Osteoblast (primary cell): ENCODE results near the gene TBX19. TPM values are rescaled to one million over a fixed set of nuclear protein-coding genes. Genes with fewer than 3 reads are reported as not detected.

Experiments used
- DNase-seq: peaks from one replicate; pipeline ENCODE4 v3.0.0; 2011; ENCODE audit warnings: low spot score, mixed read lengths; ENCODE audit not compliant: insufficient read length; ENCODE audit errors: missing footprints
- H2AFZ ChIP-seq: 2 replicates; pipeline ENCODE4 v1.6.0; 2011; ENCODE audit warnings: mild to moderate bottlenecking, low read length
- H3K27ac ChIP-seq: 2 replicates; pipeline ENCODE4 v1.5.1; 2011; ENCODE audit warnings: mild to moderate bottlenecking, low read depth, low read length, moderate library complexity
- H3K27me3 ChIP-seq: 2 replicates; pipeline ENCODE4 v1.6.0; 2012; ENCODE audit warnings: mild to moderate bottlenecking, control low read depth, inconsistent platforms, low read length, moderate library complexity; ENCODE audit not compliant: insufficient read depth
- H3K36me3 ChIP-seq: 2 replicates; pipeline ENCODE4 v1.5.1; 2011; ENCODE audit warnings: mild to moderate bottlenecking, low read length, control low read depth, moderate library complexity; ENCODE audit not compliant: insufficient read depth
- H3K4me1 ChIP-seq: 2 replicates; pipeline ENCODE4 v1.5.1; 2011; ENCODE audit warnings: mild to moderate bottlenecking, low read length, control low read depth, moderate library complexity; ENCODE audit not compliant: insufficient read depth
- H3K4me2 ChIP-seq: 2 replicates; pipeline ENCODE4 v1.6.0; 2011; ENCODE audit warnings: mild to moderate bottlenecking, low read length; ENCODE audit not compliant: insufficient read depth
- H3K4me3 ChIP-seq: fragments of 200-600 bp; sonication (generic); 3 replicates; pipeline ENCODE4 v1.5.1; 2012; ENCODE audit warnings: mild to moderate bottlenecking, low read length, inconsistent platforms; ENCODE audit not compliant: insufficient read depth
- H3K79me2 ChIP-seq: 2 replicates; pipeline ENCODE4 v1.6.0; 2012; ENCODE audit warnings: mild to moderate bottlenecking, low read length, control low read depth, inconsistent platforms; ENCODE audit not compliant: insufficient read depth
- H3K9me3 ChIP-seq: 2 replicates; pipeline ENCODE4 v1.5.1; 2011; ENCODE audit warnings: low read depth, low read length, control low read depth
- H4K20me1 ChIP-seq: 2 replicates; pipeline ENCODE4 v1.6.0; 2012; ENCODE audit warnings: mild to moderate bottlenecking, low read length, control low read depth; ENCODE audit not compliant: insufficient read depth
- total RNA-seq: library from RNA; depleted of rRNA; stranded (reverse); fragments of >200 nt; gene quantifications from 2 replicates; pipeline ENCODE4 v1.2.3, GENCODE V29; 2012
- TF ChIP-seq, protein P1 (sequence below): IDR thresholded peaks from 2 replicates; pipeline ENCODE4 v1.5.1; 2011; ENCODE audit warnings: mild to moderate bottlenecking, low read depth, low read length, moderate library complexity; ENCODE audit errors: extremely low read depth

TBX19 gene
- total RNA-seq, 1 donor = 1.1 TPM

GRCh38 chr1:168264296-168264695, 16.4 kb upstream of the TBX19 start:
- Histone ChIP-seq H3K36me3 (no peaks in the 10 kb centered on the region), H2AFZ (no peak overlapping the region), H3K4me3 (no peak overlapping the region), H3K9me3 (no peaks in the 10 kb centered on the region), H3K79me2 (peaks cover 4% of the 10 kb centered on the region), H4K20me1 (peaks cover 12% of the 10 kb centered on the region), H3K4me2 (no peak overlapping the region), H3K27ac (no peak overlapping the region), H3K27me3 (no peaks in the 10 kb centered on the region), H3K4me1 (peaks cover 16% of the 10 kb centered on the region)
- no peak for DNase-seq
- TF ChIP-seq, protein P1, sequence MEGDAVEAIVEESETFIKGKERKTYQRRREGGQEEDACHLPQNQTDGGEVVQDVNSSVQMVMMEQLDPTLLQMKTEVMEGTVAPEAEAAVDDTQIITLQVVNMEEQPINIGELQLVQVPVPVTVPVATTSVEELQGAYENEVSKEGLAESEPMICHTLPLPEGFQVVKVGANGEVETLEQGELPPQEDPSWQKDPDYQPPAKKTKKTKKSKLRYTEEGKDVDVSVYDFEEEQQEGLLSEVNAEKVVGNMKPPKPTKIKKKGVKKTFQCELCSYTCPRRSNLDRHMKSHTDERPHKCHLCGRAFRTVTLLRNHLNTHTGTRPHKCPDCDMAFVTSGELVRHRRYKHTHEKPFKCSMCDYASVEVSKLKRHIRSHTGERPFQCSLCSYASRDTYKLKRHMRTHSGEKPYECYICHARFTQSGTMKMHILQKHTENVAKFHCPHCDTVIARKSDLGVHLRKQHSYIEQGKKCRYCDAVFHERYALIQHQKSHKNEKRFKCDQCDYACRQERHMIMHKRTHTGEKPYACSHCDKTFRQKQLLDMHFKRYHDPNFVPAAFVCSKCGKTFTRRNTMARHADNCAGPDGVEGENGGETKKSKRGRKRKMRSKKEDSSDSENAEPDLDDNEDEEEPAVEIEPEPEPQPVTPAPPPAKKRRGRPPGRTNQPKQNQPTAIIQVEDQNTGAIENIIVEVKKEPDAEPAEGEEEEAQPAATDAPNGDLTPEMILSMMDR = no peak

DNA sequence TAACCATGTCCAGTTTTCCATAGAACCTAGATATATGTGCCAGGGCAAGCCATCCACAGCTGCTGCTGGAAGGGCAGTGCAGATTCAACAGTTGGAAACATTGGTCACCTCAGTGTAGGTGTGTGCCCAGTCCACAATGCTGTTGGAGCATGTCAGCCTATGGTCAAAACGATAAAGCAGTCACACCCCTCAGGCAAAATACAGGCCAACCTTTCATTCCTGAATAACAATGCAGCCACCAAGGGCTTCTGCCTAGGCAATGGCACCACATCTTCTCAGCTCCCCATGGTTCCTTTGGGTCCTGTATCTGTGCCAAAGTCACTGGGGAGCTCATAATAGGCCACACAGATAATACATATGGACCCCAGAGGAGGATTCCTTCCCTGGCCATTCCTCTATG, 15.1 kb upstream of the TBX19 start:
- Histone ChIP-seq H4K20me1 (peaks cover 12% of the 10 kb centered on the region), H3K79me2 (peaks cover 2% of the 10 kb centered on the region), H3K4me2 (no peak overlapping the region), H2AFZ (no peak overlapping the region), H3K27ac (no peak overlapping the region), H3K27me3 (no peaks in the 10 kb centered on the region), H3K4me1 (peaks cover 16% of the 10 kb centered on the region), H3K36me3 (no peaks in the 10 kb centered on the region), H3K4me3 (no peak overlapping the region), H3K9me3 (no peaks in the 10 kb centered on the region)
- TF ChIP-seq, protein P1 = no peak
- no peak for DNase-seq

- Histone ChIP-seq H2AFZ (no peak overlapping the region), H3K4me2 (no peak overlapping the region), H3K27ac (no peak overlapping the region), H3K9me3 (no peaks in the 10 kb centered on the region), H3K27me3 (no peaks in the 10 kb centered on the region), H3K4me1 (peaks cover 5% of the 10 kb centered on the region), H3K36me3 (no peaks in the 10 kb centered on the region), H3K4me3 (no peak overlapping the region), H3K79me2 (peaks cover 1% of the 10 kb centered on the region), H4K20me1 (peaks cover 5% of the 10 kb centered on the region)
- DNase-seq = no peak
- TF ChIP-seq, protein P1 = no peak
Observed at GRCh38 chr1:168266644-168267186, 14.0 kb upstream of the TBX19 start.

DNA sequence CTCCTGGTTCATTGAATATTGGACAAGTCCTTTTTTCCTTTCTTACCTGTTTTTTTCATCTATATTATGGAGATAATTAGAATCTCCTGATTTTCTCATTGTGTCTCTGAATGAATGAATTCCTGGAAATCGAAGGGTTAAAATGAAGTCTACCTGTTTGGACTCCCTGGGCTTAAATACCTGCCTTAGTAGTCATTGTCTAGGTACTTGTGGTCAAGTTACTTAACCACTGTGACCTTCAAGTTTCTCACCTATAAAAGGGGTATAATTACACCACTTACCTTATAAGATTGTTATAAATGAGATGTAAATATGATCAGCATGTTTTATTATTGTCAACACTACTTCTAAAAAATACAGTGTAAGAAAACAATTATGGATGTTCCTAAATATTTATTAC, 9.0 kb upstream of the TBX19 start:
- no peak overlapping the region for H3K4me3 ChIP-seq
- no peaks in the 10 kb centered on the region for H3K4me1 ChIP-seq
- H3K36me3 ChIP-seq = no peaks in the 10 kb centered on the region
- H3K79me2 ChIP-seq = no peaks in the 10 kb centered on the region
- H4K20me1 ChIP-seq = no peaks in the 10 kb centered on the region
- DNase-seq = no peak
- TF ChIP-seq, protein P1 = no peak
- H3K27ac ChIP-seq = no peak overlapping the region
- no peak overlapping the region for H2AFZ ChIP-seq
- no peaks in the 10 kb centered on the region for H3K9me3 ChIP-seq
- no peak overlapping the region for H3K4me2 ChIP-seq
- no peaks in the 10 kb centered on the region for H3K27me3 ChIP-seq
